ENCODE measurements around the gene KANSL1. TPM values are rescaled to one million over a fixed set of nuclear protein-coding genes. Genes with fewer than 3 reads are reported as not detected.

Gene KANSL1
- total and polyA plus RNA-seq, 12 donors: 23.2 to 81.2 (median 58.0) TPM

GRCh38 chr17:46160169-46160568 is 33.1 kb downstream of the KANSL1 start:
- Histone ChIP-seq H3K4me3 (no peak overlapping the region), H3K27me3 (no peaks in the 10 kb centered on the region), H3K9me3 (replicated peaks in 1 of 3) (no peaks in the 10 kb centered on the region), H3K27ac (peak overlapping the region in 2 of 5 donors; percentile 0 to 31), H3K36me3 (replicated peaks in 1 of 2) (no peaks in the 10 kb centered on the region), H3K4me1 (replicated peaks in 1 of 2) (peaks cover 54 to 85% of the 10 kb centered on the region in 2 donors)
- TF ChIP-seq, protein P1, sequence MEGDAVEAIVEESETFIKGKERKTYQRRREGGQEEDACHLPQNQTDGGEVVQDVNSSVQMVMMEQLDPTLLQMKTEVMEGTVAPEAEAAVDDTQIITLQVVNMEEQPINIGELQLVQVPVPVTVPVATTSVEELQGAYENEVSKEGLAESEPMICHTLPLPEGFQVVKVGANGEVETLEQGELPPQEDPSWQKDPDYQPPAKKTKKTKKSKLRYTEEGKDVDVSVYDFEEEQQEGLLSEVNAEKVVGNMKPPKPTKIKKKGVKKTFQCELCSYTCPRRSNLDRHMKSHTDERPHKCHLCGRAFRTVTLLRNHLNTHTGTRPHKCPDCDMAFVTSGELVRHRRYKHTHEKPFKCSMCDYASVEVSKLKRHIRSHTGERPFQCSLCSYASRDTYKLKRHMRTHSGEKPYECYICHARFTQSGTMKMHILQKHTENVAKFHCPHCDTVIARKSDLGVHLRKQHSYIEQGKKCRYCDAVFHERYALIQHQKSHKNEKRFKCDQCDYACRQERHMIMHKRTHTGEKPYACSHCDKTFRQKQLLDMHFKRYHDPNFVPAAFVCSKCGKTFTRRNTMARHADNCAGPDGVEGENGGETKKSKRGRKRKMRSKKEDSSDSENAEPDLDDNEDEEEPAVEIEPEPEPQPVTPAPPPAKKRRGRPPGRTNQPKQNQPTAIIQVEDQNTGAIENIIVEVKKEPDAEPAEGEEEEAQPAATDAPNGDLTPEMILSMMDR (IDR thresholded peaks at IDR 0.05): no peak
- TF ChIP-seq POLR2A (IDR thresholded peaks at IDR 0.05): no peak
- intact Hi-C loops (cut with DNase I): no loop called here
- 97 to 98% (median 98%) methylated on average over 8 of the region's 8 CpGs for WGBS, 4 donors
- DNase-seq: no peak

GRCh38 chr17:46159686-46160085 is 33.5 kb downstream of the KANSL1 start:
- no peaks in the 10 kb centered on the region for H3K36me3 ChIP-seq (replicated peaks in 1 of 2)
- peak overlapping the region in 3 of 5 donors; percentile 0 to 31 (median 21) for H3K27ac ChIP-seq
- intact Hi-C loops (cut with DNase I): no loop called here
- DNase-seq: no peak
- H3K4me3 ChIP-seq: no peak overlapping the region
- H3K27me3 ChIP-seq: no peaks in the 10 kb centered on the region
- peaks cover 54 to 85% of the 10 kb centered on the region in 2 donors for H3K4me1 ChIP-seq (replicated peaks in 1 of 2)
- H3K9me3 ChIP-seq (replicated peaks in 1 of 3): no peaks in the 10 kb centered on the region
- WGBS, 4 donors: 58 to 74% (median 62%) methylated on average over 2 of the region's 2 CpGs
- TF ChIP-seq POLR2A (IDR thresholded peaks at IDR 0.05): no peak
- TF ChIP-seq, protein P1 (IDR thresholded peaks at IDR 0.05): no peak

DNA sequence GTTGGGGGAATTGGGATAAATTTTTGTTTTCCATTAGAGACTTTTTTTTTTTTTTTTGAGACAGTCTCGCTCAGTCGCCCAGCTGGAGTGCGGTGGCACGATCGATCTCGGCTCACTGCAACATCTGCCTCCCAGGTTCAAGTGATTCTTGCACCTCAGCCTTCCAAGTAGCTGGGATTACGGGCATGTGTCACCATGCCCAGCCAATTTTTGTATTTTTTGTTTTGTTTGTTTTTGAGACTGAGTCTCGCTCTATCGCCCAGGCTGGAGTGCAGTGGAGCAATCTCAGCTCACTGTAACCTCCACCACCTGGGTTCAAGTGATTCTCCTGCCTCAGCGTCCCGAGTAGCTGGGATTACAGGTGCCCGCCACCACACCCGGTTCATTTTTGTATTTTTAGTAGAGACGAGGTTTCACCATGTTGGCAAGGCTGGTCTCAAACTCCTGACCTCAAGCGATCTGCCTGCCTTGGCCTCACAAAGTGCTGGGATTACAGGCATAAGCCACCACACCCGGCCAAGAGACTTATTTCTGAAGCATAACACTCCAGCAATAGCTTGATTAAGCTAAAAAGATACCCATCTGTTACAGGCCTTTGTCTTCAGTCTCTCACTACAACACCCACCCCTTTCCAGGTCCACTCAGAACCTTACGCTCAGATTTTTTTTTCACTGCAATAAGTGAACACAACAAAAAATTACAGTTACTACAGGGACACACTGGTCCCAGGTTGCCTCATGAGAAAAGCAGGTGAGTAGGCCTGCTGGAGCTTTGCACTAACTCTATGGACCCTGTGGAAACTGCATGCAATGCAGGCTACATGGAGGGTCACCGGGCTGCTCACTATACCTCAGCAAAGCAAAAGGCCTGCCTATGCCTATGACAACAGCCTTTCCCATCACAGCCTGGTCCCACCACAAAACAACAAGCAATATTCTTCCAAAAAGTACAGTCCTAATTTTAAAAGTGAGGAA is 34.6 kb downstream of the KANSL1 start:
- 81 to 90% (median 88%) methylated on average over 18 of the region's 18 CpGs for WGBS, 4 donors
- no peak overlapping the region for H3K4me3 ChIP-seq
- TF ChIP-seq, protein P1 (IDR thresholded peaks at IDR 0.05): no peak
- no peak for TF ChIP-seq POLR2A (IDR thresholded peaks at IDR 0.05)
- H3K9me3 ChIP-seq (replicated peaks in 1 of 3): no peaks in the 10 kb centered on the region
- no peaks in the 10 kb centered on the region for H3K36me3 ChIP-seq (replicated peaks in 1 of 2)
- intact Hi-C loops (cut with DNase I): no loop called here
- DNase-seq: no peak
- peak overlapping the region in 3 of 5 donors; percentile 11 to 73 (median 21) for H3K27ac ChIP-seq
- H3K27me3 ChIP-seq: no peaks in the 10 kb centered on the region
- H3K4me1 ChIP-seq (replicated peaks in 1 of 2): peaks cover 47 to 85% of the 10 kb centered on the region in 2 donors

- 32 to 51% (median 40%) methylated on average over 3 of the region's 3 CpGs for WGBS, 4 donors
- no peaks in the 10 kb centered on the region for H3K27me3 ChIP-seq
- no peak for DNase-seq
- no peak overlapping the region for H3K4me3 ChIP-seq
- peak overlapping the region; percentile 17 to 73 (median 49) for H3K27ac ChIP-seq
- no peaks in the 10 kb centered on the region for H3K36me3 ChIP-seq (replicated peaks in 1 of 2)
- H3K4me1 ChIP-seq (replicated peaks in 1 of 2): peaks cover 42 to 85% of the 10 kb centered on the region in 2 donors
- no peaks in the 10 kb centered on the region for H3K9me3 ChIP-seq (replicated peaks in 1 of 3)
- no peak for TF ChIP-seq POLR2A (IDR thresholded peaks at IDR 0.05)
- TF ChIP-seq, protein P1 (IDR thresholded peaks at IDR 0.05): no peak
- intact Hi-C loops (cut with DNase I): no loop called here
Observed at GRCh38 chr17:46157443-46158062, 35.7 kb downstream of the KANSL1 start.
